COLO668 (cell line): ENCODE results near the gene MOV10.
"Not testable (repeated sequence)": the region's sequence is repeated elsewhere in the genome, so short reads cannot be mapped to it uniquely, and the experiment has no call there.

Source experiments
- DNase-seq: peaks from one replicate; lab custom pipeline; 2025; ENCODE audit not compliant: unreplicated experiment; lab: John Stamatoyannopoulos, UW

MOV10 gene

GRCh38 chr1:112712191-112712590 is 37.7 kb downstream of the MOV10 start:
- no peak for DNase-seq

GRCh38 chr1:112712701-112713128 is 38.3 kb downstream of the MOV10 start:
- DNase-seq = no peak

GRCh38 chr1:112713466-112714312 is 39.2 kb downstream of the MOV10 start:
- DNase-seq = no peak

- DNase-seq = peak; percentile 43
Measured at GRCh38 chr1:112714313-112715263, 40.1 kb downstream of the MOV10 start.

DNA sequence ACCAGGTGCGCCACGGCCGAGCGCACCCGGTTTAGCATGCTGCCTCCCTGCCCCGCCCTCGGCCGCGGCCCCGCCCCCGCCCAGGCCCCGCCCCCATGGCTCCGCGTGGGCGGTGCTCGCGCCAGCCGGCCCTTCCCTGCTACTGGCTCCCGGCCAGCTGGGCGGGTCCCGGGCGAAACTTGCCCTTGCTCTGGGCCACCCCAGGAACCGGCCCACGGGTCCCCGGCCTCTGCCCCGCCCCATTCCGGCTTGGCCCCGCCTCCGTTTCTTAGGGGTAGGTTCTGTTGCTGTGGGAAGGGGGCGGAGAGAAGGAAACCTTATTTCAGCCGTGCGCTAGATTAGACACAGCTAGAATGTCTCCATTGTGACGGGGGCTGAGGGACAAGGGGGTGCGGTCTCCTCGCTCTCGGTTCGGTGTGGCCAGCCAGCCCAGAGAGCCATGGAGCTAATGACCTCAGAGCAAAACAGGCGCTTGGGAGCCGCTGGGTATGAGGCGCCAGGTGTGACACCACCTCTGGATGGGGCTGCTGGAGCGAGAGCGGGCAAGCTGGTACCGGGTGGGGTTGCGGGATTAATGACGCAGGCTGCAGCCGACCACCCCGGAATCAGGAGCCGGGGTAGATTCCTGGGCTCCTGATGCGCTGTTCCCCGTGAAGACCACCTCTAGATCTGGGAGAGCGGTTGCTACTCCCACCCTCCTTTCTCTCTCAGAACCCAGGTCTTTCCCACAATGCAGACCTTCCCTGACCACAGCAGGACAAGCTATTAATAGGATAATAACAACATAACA is 41.0 kb downstream of the MOV10 start, which contains the start of gene PPM1J:
Gene PPM1J, minus strand, starts transcription at position 69 of the 790 bp plus-strand sequence. Its CDS starts 31 bp downstream, at position 38.
- DNase-seq = peak; percentile 84

- DNase-seq = peak; percentile 87
Measured at GRCh38 chr1:112716133-112716720, 41.8 kb downstream of the MOV10 start.

DNA sequence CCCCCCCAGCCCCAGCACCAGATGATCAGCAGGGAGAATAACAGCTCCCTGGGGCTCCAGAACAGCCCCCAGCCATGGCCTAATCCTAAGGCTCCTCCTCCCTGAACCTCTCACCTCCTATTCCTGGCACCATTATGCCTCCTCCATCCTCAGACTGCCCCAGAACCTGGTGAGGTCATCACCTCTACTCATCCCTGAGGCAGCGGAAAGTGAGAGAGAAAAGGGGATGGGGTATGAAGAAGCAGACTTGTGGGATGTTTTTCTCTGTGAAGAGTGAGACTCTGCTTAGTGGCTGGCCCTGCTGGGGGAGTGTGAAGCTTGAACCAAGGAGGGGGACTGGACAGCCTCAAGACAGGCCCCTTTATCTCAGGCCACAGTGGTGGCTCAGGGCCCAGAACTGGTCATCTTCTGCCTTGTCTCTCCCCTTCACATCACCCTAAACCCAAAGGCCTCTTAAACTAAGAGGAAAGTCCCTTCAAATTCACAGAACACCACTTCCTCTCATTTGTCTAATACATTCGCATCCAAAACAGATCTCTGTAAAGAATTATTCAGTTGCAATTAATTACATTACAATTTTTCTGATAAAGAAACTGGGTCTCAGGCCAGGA is 42.9 kb downstream of the MOV10 start:
- no peak for DNase-seq

DNA sequence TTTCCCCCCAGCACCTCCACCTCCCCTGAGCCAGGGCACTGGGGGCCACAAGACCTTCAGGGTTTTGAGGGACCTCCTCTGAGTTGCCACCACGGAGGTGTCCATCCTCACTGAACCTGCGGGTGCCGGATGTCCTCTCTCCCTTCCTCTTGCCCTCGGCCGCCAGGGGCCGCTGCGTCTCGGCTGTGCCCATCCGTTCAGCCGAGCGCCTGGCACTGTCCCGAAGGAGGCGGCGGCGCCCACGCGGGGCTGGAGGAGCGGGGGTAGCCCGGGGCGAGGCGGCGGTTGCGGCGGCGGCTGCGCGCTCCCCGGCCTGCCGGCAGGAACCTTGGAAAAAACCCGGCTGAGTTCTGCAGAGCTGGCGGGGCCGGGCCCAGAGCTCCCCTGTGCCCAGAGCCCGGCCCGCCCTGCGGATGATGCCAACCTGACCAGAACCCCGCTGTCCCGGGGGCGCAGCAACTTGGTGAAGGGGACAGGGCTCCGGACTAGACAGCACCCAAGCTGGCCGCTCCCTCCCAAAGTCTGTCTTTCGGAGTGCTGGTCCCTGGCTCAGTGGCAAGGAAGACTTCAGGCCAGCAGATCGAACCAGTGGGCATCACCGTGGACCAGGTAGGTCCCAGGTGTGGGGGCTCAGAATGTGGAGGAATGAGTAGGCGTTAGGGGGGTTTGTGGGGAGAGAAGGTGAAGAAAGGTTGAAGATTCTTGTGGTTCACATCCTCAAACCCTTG is 44.4 kb downstream of the MOV10 start:
- peak; percentile 86 for DNase-seq

- no peak for DNase-seq
Measured at GRCh38 chr1:112719706-112720105, 45.2 kb downstream of the MOV10 start.

GRCh38 chr1:112720800-112721199 is 46.3 kb downstream of the MOV10 start:
- DNase-seq = no peak

DNA sequence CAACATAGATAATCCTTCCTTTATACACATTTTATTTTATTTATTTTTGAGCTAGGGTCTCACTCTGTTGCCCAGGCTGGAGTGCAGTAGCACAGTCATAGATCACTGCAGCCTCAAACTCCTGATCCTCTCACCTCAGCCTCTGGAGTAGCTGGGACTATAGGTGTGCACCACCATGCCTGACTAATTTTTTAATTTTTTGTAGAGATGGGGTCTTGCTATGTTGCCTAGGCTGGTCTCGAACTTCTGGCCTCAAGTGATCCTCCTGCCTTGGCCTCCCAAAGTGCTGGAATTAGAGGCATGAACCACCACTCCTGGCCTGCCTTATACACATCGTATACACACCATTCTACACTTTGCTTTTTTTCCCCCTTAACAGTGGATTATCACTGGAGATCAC is 46.8 kb downstream of the MOV10 start:
- not testable (repeated sequence) for DNase-seq

- DNase-seq = peak; percentile 17
Measured at GRCh38 chr1:112721966-112722524, 47.6 kb downstream of the MOV10 start.

DNA sequence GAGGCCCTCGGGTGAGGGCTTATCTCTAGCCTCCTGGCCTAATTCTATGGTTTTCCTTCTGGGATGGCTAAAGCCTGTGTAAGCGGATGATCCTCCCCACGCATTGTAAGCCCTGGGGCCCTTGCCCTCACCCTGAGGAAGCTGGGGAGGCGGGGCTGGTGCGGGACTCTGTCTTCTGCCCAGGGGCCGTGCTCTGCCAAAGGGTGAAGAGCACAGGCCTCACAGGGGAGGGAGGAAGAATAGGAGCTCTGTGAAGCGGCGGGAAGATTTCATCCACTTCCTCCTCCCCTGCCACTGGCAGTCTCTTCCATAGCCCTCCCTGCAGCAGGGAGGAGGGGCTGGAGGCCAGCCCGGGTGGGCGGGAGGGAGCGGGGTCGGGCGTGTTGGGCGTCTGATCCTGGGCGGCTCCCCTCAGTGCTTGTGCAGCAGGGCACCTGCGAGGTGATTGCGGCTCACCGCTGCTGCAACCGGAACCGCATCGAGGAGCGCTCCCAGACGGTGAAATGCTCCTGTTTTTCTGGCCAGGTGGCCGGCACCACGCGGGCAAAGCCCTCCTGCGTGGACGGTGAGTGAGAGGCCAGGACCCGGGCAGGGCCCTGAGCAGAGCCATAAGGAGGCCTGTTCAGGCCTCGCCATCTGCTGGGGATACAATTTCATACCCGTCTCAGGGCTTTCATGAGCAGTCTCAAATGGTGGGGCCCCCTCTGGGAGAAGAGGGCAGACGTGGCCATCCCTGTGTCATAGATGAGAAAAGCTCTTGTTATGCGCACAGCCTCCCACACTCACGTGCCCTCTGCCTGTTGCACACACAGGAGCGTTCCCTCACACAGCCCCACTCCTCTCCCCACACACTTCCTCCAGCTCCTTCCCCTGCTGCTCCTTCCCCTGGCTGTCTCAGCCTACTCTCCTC is 48.4 kb downstream of the MOV10 start:
- peak; percentile 30 for DNase-seq

DNA sequence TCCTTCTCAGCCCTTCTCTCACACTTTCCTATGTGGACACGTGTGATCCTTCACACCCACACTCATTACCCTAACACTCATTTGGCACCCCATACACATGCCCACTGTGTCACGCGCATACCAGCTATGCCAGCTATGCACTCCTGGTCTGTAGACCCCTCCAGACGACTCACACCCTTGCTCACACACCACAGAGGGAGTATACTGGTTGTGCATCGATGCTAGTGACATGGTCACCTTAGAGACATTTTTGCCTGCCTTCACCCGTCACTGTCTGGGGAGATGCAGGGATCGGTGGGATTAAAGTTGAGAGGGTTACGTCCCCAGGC is 49.0 kb downstream of the MOV10 start:
- DNase-seq = no peak

DNA sequence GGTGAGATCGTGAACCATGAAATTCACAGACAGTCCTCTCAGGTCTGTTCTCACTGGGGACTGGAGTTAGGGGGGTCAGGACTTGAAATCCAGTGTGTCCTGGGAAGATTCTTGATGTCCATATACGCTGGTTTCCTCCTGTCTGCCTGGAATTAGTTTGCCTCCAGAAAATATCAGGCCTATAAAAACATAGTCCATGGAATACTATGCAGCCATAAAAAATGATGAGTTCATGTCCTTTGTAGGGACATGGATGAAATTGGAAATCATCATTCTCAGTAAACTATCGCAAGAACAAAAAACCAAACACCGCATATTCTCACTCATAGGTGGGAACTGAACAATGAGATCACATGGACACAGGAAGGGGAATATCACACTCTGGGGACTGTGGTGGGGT is 49.8 kb downstream of the MOV10 start:
- not testable (repeated sequence) for DNase-seq

- DNase-seq = no peak
Measured at GRCh38 chr1:112727716-112728115, 53.3 kb downstream of the MOV10 start.

DNA sequence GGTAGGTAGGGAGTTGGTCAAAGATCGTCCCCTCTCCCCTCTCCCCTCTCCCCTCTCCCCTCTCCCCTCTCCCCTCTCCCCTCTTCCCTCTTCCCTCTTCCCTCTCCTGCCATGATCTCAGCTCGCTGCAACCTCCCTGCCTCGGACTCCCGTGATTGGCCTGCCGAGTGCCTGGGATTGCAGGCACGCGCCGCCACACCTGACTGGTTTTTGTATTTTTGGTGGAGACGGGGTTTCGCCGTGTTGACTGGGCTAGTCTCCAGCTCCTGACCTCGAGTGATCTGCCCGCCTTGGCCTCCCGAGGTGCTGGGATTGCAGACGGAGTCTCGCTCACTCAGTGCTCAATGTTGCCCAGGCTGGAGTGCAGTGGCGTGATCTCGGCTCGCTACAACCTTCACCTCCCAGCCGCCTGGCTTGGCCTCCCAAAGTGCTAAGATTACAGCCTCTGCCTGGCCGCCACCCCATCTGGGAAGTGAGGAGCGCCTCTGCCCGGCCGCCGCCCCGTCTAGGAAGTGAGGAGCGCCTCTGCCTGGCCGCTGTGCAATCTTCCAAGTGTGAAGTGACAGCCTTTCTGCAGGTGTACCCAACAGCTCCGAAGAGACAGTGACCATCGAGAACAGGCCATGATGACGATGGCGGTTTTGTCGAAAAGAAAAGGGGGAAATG is 54.0 kb downstream of the MOV10 start:
- not testable (repeated sequence) for DNase-seq

DNA sequence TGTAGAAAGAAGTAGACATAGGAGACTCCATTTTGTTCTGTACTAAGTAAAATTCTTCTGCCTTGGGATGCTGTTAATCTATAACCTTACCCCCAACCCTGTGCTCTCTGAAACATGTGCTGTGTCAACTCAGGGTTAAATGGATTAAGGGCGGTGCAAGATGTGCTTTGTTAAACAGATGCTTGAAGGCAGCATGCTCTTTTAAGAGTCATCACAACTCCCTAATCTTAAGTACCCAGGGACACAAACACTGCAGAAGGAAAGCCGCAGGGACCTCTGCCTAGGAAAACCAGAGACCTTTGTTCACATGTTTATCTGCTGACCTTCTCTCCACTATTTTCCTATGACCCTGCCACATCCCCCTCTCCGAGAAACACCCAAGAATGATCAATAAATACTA is 54.6 kb downstream of the MOV10 start:
- not testable (repeated sequence) for DNase-seq
